ENCODE data around the gene MPP7.
A peak's percentile ranks its signal among the peaks of the same experiment; 100 is the strongest.
"Not testable (repeated sequence)": the region's sequence is repeated elsewhere in the genome, so short reads cannot be mapped to it uniquely, and the experiment has no call there.

Gene MPP7

DNA sequence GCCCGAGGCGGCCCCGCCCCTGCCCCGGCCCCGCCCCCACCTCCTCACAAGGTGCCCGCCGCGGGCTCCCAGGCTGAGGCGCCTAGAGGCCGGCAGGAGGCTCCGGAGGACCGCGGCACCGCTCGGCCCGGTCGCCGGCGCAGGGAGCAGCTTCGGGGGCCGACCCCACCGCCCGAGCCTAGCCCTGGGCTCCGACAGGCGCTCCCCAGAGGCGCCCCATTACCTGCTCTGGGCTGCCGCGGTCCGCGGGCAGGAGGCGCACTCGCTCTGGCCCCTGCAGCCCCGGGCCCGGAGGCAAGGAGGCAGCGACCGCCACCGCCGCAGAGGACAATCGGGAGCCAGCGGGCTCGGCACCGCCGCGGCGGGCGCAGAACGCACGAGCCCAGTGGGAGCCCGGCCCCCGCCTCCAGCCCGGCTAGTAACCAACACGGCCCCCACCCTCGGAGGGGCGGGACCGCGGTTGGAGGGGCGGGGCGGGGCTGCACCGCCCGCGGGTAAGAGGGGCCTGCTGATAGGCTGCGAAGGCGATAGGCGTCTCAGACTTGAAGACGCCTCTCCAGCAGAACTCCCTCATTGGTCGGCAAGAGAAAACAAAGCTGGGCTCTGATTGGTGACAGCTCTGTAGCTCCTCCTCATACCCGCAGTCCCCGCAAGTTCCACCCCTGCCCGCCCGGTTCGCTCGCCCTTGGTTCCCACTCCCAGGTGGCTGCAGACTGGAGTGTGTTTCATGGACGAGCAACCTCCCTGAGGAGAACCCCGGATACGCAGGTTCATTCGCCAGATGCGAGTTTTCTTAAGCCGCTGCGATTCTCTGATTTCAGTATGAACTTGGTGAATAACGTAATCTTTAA lies at the start of gene MPP7:
TSS of gene MPP7 (minus strand) at position 427 of the 851 bp plus-strand sequence. CDS start 64,460 bp downstream, outside the sequence.
- peak; percentile 93 for DNase-seq (ENCODE audit: low read depth)

DNA sequence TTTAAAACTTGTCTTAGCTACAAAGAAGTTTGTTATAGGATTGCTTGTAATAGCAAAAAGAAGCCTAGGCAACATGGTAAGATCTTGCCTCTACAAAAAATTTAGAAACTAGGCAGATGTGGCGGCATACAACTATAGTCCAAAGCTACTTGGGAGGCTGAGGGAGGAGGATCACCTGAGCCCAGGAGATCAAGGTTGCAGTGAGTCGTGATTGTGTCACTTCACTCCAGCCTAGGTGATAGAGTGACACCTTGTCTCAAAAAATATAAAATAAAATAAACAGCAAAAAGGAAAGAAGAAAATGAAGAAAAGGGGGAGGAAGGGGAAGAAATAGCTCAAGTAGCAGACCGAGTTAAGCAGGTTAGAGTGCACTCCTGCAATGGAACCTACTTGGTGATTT lies 47.0 kb upstream of the MPP7 start:
- no peak for DNase-seq (ENCODE audit: low read depth)

DNA sequence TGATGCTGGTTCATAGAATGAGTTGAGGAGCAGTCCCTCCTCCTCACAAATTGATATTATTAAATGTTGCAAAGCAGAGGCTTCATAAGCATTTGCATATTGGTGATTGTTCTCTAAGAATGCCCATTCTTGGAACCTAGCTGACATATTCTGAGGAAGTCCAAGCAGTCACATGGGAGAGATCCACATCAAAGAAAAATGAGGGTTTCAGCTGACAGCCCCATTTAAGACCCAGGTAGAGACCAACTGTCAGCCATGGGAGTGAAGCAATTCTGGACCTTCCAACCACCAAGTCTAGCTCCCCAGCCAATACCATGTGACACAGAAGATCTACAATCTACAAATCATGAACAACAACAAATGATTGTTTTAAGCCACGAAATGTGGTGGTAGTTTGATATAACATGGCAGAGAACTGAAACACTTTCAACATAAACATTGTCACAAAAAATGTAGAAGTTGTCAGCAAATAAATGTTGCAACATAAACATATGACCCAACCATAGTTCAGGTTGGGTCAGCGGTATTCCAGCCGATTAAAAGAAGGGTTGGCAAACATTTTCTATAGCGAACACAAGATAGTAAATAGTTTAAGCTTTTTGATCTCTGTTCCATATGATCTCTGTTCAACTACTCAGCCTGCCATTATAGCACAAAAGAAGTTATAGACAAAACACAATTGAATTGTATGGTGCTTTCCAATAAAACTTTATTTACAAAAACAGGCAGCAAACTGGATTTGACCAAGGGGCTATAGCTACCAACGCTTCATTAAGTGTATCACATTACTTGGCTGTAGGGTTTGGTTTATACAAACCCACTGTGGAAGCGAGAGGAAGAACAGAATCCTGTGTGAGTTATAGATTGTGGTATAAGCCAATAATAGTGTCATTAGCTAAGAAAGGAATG lies 41.4 kb upstream of the MPP7 start:
- no peak for DNase-seq (ENCODE audit: low read depth)

DNA sequence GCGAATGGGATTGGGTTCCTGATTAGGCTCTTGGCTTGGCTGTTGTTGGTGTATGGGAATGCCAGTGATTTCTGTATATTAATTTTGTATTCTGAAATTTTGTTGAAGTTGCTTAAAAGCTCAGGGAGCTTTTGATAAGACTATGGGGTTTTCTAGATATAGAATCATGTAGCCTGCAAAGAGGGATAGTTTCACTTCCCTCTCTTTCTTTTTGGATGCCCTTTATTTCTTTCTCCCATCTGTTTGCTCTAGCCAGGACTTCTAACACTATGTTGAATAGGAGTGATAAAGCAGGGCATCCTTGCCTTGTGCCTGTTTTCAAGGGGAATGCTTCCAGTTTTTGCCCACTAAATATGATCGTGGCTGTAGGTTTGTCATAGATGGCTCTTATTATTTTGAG lies 40.4 kb upstream of the MPP7 start:
- DNase-seq (ENCODE audit: low read depth), result no peak

DNA sequence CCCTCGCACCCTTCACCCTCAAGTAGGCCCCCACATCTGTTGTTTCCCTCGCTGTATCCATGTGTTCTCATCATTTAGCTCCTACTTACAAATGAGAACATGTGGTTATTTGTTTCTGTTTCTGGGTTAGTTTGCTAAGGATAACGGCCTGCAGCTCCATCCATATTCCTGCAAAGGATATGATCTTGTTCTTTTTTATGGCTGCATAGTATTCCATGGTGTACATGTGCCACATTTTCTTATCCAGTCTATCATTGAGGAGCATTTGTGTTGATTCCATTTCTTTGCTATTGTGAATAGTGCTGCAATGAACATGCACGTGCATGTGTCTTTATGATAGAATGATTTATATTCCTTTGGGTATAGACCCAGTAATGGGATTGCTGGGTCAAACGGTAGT lies 38.8 kb upstream of the MPP7 start:
- not testable (repeated sequence) for DNase-seq (ENCODE audit: low read depth)

DNA sequence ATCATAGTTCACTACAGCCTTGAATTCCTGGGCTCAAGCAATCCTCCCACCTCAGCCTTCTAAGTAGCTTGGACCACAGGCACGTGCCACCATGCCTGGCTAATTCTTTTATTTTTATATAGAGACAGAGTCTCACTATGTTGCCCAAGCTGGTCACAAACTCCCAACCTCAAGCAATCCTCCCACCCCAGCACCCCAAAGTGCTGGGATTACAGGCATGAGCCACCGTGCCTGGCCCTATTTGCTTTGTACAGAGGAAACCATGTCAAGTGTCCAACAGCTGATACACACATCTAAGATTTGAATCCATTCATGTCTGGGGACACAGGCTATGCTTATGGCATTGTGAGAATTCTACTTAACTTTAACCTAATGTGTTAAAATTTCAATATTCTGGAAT lies 29.9 kb upstream of the MPP7 start:
- no peak for DNase-seq (ENCODE audit: low read depth)

DNA sequence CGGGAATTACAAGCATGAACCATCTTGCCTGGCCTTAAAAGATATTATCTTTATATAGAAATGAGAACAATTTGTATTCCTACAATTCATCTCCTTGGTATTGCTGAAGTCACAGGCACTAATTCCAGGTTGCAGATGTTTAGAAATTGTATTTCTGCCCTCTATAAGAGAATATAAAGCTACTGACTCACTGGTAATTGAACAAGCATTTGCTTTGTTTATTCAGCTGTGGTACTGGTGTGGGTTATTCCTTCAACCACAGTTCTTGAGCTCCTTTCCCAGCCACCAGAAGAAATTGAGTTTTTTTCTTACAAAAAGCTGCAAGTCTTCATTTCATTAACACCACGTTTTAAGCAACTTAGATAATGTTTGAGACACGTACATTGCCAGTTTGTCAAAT lies 29.0 kb upstream of the MPP7 start:
- DNase-seq (ENCODE audit: low read depth), result no peak

DNA sequence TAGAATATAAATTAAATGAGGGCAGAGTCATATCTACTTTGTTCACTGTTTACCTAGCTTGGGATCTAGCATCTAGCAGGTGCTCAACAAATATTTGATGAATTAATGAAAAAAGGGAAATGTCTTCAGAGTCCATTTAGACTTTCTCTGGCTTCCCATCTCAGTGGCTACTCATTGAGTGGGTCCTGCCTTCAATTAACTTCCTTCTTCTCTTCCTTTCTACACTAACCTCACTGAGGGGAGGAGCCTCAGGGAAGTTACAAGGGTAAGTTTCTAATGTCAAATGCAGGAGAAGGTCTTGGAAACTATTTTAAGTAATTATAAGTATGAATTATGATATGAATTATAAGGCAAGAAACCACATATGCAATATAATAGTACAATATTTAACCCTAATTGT lies 28.2 kb upstream of the MPP7 start:
- DNase-seq (ENCODE audit: low read depth), result no peak

DNA sequence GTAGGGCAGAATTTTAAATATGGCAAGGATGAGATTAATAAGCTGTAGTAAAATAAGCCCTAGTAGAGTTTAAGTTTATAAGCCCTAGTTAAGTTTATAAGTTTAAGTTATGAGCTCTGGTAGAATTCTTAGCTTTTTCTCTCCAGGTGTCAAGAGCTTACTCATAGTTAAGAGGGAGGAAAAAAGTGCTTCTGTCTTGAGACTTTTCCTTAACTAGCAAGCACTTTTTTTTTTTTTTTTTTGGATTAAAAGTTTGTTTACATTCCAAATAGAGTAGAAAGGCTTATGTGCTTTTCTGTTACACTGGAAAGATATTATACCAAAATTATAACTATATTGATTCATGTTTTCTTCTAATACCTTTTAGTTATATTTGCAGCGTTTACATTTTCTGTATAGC lies 25.5 kb upstream of the MPP7 start:
- no peak for DNase-seq (ENCODE audit: low read depth)

DNA sequence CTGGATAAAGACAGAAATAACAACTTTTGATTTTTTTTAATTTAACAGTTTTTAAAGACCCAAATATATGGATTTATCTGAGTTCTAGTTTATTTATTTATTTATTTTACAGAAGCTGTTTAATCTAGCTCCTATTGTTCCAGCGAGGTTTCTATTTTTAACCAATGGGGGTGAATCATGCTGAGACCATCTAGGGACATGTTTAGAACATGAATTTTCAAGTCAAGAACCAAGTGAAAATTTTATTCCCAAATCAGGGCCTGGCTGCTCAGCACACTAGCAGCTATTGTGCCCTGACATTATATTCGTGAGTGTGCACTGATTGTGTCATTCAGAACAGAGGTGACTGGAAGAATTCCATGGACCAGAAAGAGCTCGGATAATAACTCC lies 24.6 kb upstream of the MPP7 start:
- DNase-seq (ENCODE audit: low read depth), result no peak

DNA sequence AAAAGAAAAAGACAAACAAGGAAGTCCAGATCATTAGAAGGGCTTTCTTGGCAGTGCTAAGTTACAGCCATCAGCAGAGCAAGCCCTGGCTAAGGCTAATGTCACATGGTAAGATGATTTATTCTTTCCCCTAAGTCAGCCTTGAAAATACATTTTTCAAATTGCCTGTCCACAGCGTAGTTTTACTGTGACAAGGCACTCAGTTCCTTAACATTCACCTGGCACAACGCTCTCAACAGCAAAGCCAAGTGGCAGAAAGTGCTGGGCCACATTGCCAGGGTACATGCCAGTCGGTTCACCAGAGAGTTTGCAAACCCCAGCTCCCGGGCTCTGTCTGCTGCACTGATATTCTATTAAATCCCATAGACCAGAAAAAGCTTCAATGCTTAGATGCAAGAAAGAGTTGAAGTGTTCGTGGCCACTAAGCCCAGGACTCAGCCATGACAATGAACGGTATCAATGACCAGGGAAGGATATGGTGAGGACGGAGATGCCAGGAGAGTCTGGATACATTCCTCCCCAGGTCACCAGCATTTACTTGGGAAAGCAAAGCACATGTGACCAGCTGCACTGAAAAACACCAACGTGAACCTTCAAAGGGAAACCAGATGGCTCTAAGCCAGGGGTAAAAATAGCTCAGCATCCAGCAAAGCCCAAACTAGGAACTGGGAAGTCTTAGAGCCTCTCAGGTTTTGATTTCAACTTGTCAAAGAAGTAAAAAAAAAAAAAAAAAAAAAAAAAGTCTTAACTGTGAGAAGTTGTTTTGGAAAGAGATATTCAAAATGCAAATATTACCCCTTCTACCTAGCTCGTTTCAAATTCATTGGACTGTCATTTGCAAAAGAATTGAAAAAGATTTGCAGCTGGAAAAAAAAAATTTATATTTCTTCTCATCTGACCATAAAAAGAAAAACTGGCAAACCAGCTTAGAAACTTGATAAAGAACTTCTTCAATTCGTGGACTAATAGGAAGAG lies 23.9 kb upstream of the MPP7 start:
- no peak for DNase-seq (ENCODE audit: low read depth)

DNA sequence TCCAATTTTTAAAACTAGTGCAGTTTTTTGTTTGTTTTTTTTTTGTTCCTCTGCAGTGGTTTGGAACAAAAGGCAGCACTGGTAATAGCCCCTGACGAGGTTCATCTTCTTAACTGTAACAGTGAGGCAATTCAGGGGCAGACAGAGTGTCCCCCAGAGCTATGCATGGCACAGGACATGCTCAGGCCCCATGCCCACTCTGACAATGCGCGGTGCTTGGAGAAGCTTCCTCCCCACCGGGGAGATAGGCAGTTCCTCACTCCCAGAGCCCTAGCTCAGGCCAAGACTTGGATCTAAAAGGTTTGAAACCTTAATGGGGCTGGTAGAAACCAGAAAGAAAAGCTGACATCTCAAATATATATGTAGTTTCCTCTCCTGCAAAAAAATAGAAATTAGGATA lies 17.9 kb upstream of the MPP7 start:
- DNase-seq (ENCODE audit: low read depth), result no peak

DNA sequence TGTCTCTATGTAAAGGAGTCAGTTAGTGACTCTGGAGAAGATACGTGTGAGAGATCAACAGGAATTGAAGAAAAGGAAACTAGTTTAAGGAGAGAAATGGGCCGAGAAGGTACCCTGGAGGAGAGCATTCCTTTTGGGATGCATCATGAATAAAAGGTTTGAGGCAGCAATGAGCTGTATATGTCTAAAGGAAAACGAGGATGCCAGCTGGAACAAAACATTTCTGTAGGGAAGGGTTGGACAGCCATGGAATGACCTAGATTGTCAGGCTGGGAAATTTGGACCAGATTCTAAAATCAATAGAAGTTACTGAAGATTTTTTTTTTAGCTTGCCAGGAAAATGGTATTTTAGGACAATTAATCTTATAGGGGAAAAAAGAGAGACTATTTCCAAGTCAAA lies 17.2 kb upstream of the MPP7 start:
- DNase-seq (ENCODE audit: low read depth), result no peak

DNA sequence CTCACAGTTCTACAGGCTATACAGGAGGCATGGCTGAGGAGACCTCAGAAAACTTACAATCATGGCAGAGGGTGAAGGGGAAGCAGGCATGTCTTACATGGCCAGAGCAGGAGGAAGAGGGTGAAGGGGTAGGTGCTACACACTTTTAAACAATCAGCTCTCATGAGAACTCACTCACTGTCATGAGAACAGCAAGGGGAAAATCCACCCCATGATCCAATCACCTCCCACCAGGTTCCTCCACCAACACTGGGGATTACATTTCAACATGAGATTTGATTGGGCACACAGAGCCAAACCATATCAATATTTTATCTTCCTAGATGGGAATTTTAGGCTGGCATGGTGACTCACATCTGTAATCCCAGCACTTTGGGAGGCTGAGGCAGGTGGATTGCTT lies 16.2 kb upstream of the MPP7 start:
- not testable (repeated sequence) for DNase-seq (ENCODE audit: low read depth)

DNA sequence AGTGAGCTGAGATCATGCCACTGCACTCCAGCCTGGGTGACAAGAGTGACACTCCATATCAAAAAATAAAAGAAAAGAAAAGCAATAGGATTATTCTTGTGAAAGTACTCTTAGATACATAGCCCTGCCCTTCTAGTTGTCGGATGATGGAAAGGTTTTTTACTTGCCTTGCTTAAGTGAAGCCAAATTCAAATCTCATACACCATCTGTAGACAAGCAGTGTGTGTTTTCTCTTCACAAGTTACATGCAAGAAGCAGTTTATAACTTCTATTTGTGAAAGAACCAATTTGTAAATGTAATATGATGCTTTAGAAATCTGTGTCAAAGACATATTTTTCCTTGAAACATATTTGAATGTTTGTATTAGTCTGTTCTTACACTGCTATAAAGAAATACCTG lies 15.8 kb upstream of the MPP7 start:
- DNase-seq (ENCODE audit: low read depth), result no peak

DNA sequence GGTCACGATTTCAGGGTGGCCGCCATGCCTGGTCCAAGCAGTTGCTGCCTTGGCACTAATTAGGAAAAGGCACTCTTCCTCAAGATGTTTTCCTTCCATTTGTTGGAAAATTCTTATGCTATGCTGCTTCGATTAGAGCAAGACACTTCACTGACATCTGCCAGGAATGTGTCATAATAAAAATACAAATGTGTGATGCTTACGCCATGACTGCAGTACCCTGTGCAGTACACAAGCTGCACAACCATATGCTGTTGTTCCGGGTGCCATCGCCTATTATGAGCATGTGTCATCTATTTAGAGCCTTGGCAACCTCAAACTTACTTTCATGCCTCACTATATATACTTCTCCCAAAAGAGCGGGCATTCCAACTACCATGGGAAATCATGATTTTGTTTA lies 14.9 kb upstream of the MPP7 start:
- DNase-seq (ENCODE audit: low read depth), result no peak

DNA sequence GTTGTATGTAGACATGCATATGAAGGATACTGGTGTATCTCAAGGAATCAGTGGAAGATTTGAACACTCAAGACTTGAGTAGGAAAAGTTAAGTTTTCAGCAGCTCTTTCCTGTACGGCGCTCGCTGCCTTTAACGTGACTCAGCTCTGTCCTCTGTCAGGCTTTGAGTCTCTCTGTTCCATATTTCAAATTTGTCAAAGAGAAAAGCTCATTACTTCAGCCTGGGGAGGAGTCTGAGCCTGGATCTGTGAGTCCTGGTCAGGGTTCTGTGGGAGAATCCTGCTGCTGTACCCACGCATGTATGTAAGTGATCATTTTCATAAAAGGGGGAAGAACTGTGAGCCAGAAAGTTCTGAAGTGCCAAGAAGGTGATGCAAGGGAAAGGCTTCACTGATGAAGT lies 13.8 kb upstream of the MPP7 start:
- no peak for DNase-seq (ENCODE audit: low read depth)

DNA sequence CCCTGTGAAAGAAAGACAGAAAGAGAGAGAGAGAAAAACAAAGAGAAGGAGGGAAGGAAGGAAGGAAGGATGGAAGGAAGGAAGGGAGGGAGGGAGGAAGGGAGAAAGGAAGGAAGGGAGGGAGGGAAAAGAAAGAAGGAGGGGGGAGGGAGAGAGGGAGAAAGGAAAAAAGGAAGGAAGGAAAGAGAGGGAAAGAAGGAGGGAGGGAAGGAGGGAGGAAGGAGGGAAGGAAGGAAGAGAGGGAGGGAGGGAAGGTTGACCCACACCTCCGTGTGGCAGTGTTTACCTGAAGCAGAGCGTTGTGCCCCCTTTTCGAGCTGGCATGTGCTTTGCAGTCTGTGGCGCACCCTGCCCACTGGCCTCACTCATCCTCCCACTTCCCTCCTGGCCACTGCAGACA lies 12.3 kb upstream of the MPP7 start:
- no peak for DNase-seq (ENCODE audit: low read depth)

DNA sequence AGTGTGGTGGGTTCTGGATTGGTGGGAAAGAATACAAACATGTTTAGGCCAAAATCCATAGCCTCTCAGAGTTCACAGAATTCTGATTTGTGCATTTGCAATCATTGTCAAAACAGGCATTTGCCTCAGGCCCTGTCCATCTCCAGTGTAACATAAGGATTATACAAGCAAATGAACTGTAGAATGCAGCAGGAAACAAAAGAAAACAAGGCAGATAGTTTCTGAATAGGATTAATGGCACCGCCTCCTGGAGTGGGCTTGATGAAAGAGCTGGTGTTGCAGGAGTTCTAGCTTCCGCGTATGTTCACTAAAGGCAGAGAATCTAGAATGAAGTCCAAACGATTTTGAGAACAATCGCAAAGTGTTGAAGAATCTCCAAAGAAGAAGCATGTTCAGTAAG lies 11.3 kb upstream of the MPP7 start:
- no peak for DNase-seq (ENCODE audit: low read depth)

DNA sequence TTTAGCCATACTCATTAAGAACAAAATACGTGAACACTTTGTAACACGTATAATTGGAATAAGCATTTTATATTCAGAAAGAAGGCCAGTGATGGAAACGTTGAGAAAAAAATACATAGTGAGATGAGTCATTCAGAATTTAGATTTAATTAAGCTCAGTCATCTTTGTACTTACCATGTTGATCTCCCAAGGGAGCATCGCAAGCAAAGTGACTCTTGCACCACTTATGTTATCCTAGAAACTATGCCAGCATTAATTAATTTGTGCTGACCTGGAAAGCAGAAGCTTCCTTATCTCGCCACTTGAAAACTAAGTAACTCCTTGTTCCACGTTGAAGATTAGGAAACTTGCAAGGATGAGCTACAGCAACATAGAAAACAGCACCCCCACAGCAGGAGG lies 9.7 kb upstream of the MPP7 start:
- DNase-seq (ENCODE audit: low read depth), result no peak

DNA sequence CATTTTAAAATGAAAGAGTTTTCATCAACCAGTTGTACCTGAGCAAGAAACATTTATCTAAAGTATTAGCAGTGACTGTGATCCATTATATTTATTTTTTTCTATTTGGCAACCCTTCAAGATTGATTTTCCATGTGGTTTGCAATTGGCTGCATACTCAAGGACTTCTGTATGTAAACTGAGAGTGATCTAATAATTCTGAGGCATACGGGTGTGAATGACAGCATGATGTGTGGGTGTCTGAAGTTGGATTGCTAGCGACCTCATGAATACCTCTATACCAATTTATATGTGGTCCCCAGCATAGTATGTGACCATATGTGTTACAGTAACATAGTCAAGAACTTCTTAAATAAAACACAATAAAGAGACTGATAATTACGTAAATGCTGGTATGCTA lies 8.2 kb upstream of the MPP7 start:
- DNase-seq (ENCODE audit: low read depth), result no peak

DNA sequence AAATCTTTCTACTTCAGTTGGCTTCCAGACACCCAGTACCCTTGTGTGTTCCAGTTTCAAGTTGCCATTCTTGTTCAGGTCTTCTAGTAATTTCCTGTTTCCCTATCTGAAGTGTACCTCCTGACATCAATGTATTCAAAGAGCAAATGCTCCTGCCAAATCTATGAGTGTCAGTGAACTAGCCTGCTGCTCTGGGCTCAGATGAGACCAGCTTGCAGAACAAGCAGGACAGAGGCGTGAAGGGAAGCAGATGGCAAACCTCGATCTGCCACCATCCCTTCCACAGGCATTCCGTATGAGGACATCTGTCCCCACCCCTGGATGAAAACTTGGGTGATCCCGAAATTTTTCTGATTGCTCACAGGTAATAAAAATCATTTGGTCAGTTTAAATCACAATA lies 4.4 kb upstream of the MPP7 start:
- no peak for DNase-seq (ENCODE audit: low read depth)

All from stimulated activated CD8-positive, alpha-beta memory T cell treated with anti-CD3 and anti-CD28 coated beads, Interleukin-15, amount 100 ng/mL, for 24 hours (primary cell).